ENCODE data around the gene BCAS3. TPM values are rescaled to one million over a fixed set of nuclear protein-coding genes. Genes with fewer than 3 reads are reported as not detected.

Gene BCAS3
- total RNA-seq, 1 donor from 2014 or later = 30.5 TPM

DNA sequence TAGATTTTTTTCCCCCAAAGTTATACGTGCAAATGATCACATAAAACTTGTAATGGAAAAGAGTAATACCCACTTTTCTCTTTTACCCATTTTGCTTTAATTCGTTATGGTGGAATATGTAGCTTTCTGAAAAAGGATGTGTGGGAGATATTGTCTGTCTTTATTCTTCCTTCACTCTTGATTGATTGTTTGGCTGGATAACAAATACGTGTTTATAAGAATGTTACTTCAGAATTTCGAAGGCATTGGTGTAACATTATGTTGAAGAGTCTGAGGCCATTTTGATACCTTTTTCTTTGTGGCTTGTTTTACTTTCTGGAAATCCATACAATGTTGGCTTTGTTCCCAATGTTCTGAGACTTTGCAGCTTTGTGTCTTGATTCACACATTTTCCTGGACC, 71.4 kb downstream of the BCAS3 start:
- Mint-ChIP-seq H3K4me3 (peak overlapping the region; percentile 8), H3K36me3 (ENCODE audit: low read depth) (peaks cover 4% of the 10 kb centered on the region), H3K27me3 (ENCODE audit: low read depth) (no peaks in the 10 kb centered on the region), H3K27ac (ENCODE audit: unreplicated experiment) (peak overlapping the region; percentile 81), H3K4me1 (peaks cover 40% of the 10 kb centered on the region), H3K9me3 (peaks cover 5% of the 10 kb centered on the region)
- DNase-seq (ENCODE audit: low read depth, low spot score) = no peak
- TF ChIP-seq, protein P1, sequence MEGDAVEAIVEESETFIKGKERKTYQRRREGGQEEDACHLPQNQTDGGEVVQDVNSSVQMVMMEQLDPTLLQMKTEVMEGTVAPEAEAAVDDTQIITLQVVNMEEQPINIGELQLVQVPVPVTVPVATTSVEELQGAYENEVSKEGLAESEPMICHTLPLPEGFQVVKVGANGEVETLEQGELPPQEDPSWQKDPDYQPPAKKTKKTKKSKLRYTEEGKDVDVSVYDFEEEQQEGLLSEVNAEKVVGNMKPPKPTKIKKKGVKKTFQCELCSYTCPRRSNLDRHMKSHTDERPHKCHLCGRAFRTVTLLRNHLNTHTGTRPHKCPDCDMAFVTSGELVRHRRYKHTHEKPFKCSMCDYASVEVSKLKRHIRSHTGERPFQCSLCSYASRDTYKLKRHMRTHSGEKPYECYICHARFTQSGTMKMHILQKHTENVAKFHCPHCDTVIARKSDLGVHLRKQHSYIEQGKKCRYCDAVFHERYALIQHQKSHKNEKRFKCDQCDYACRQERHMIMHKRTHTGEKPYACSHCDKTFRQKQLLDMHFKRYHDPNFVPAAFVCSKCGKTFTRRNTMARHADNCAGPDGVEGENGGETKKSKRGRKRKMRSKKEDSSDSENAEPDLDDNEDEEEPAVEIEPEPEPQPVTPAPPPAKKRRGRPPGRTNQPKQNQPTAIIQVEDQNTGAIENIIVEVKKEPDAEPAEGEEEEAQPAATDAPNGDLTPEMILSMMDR (conservative IDR thresholded peaks at IDR 0.05) = no peak

DNA sequence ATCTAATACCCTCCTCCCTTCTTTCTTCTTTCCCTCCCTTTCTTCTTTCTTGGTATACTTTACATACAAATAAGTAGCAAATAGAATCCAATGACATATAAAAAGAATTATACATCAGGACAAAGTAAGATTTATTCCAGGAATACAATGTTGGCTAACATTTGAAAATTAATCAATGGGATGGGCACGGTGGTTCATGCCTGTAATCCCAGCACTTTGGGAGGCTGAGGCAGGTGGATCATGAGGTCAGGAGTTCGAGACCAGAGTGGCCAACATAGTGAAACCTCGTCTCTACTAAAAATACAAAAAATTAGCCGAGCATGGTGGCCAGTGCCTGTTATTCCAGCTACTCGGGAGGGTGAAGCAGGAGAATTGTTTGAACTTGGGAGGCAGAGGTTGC, 72.1 kb downstream of the BCAS3 start:
- Mint-ChIP-seq H3K36me3 (ENCODE audit: low read depth) (peaks cover 4% of the 10 kb centered on the region), H3K27me3 (ENCODE audit: low read depth) (no peaks in the 10 kb centered on the region), H3K27ac (ENCODE audit: unreplicated experiment) (peak overlapping the region; percentile 25), H3K4me3 (peak overlapping the region; percentile 24), H3K9me3 (peaks cover 5% of the 10 kb centered on the region), H3K4me1 (peaks cover 34% of the 10 kb centered on the region)
- TF ChIP-seq, protein P1 (conservative IDR thresholded peaks at IDR 0.05) = no peak
- no peak for DNase-seq (ENCODE audit: low read depth, low spot score)

DNA sequence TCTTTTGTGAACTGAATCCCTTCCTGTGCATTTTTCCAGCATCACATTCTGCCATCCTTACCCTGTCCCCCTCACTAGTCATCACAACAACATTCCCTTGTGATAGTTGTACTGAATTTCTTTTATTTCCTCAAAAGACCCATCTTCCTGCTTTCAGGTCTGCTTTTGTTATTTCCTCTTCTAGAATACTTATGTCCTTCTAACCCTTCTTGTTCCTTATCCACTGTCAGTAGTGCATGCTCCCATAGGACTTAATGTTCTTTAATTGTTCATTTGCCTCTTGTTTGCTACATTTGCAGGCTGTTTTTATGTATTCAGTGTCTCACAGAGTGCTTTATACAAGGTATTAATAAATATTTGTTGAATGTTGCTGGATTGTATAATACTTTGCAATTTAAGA, 73.0 kb downstream of the BCAS3 start:
- Mint-ChIP-seq H3K27me3 (ENCODE audit: low read depth) (no peaks in the 10 kb centered on the region), H3K27ac (ENCODE audit: unreplicated experiment) (no peak overlapping the region), H3K9me3 (peaks cover 5% of the 10 kb centered on the region), H3K4me1 (peaks cover 31% of the 10 kb centered on the region), H3K36me3 (ENCODE audit: low read depth) (peaks cover 4% of the 10 kb centered on the region), H3K4me3 (peak overlapping the region; percentile 3)
- TF ChIP-seq, protein P1 (conservative IDR thresholded peaks at IDR 0.05) = no peak
- no peak for DNase-seq (ENCODE audit: low read depth, low spot score)

DNA sequence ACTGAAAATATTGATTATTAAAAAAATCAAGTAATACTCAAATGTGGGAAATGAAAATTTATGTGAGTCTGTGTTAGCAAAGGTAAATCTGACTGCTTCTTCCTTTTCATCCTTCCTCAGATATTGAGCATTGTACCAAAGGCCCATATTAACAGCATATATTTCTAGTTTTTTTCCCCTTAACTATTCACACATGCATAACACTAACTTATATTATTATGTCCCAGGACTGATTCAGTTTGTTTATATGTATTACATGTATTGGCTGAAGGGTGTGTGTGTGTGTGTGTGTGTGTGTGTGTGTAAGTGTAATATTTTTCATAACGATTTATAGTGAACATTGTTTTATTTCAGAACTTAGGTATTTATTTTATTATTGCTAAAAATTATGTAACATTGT, 74.2 kb downstream of the BCAS3 start:
- Mint-ChIP-seq H3K27me3 (ENCODE audit: low read depth) (no peaks in the 10 kb centered on the region), H3K9me3 (peaks cover 5% of the 10 kb centered on the region), H3K4me1 (peaks cover 23% of the 10 kb centered on the region), H3K27ac (ENCODE audit: unreplicated experiment) (no peak overlapping the region), H3K36me3 (ENCODE audit: low read depth) (peaks cover 4% of the 10 kb centered on the region), H3K4me3 (no peak overlapping the region)
- DNase-seq (ENCODE audit: low read depth, low spot score) = no peak
- TF ChIP-seq, protein P1 (conservative IDR thresholded peaks at IDR 0.05) = no peak

DNA sequence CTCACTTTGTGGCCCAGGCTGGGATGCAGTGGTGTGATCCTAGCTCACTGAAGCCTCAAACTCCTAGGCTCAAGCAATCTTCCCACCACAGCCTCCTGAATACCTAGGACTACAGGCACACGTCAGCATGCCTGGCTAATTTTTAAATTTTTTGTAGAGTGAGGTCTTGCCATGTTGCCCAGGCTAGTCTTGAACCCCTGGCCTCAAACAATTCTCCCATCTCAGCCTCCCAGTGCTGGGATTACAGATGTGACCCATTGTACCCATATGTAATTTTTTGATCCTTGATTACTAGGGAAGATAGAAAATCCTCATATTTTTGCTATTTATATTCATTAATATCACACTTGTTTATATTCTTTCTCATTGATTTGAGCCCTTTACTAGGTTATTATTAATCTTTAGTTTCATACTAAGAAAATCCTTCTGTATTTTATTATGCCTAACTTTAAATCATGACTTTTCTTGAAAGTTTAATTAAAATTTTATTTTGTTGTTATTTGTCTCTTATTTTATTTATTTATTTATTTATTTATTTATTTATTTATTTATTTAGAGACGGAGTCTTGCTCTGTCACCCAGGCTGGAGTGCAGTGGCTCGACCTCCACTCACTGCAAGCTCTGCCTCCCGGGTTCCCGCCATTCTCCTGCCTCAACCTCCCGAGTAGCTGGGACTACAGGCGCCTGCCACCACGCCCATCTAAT, 75.4 kb downstream of the BCAS3 start:
- Mint-ChIP-seq H3K9me3 (peaks cover 5% of the 10 kb centered on the region), H3K4me1 (peaks cover 15% of the 10 kb centered on the region), H3K27me3 (ENCODE audit: low read depth) (no peaks in the 10 kb centered on the region), H3K4me3 (no peak overlapping the region), H3K36me3 (ENCODE audit: low read depth) (peaks cover 4% of the 10 kb centered on the region), H3K27ac (ENCODE audit: unreplicated experiment) (no peak overlapping the region)
- TF ChIP-seq, protein P1 (conservative IDR thresholded peaks at IDR 0.05) = no peak
- no peak for DNase-seq (ENCODE audit: low read depth, low spot score)
